NOMO-1 treated with DMSO at 0.1 percent for 48 hours (cell line): ENCODE measurements around the gene SRSF5.
"Not testable (repeated sequence)": the region's sequence is repeated elsewhere in the genome, so short reads cannot be mapped to it uniquely, and the experiment has no call there.

Experiments
- DNase-seq: peaks from one replicate; lab custom pipeline; 2025; ENCODE audit not compliant: unreplicated experiment; lab: John Stamatoyannopoulos, UW

SRSF5 gene

GRCh38 chr14:69804902-69805301, 38.0 kb downstream of the SRSF5 start:
- DNase-seq, result no peak

- DNase-seq, result no peak
These were observed 40.2 kb downstream of the SRSF5 start for GRCh38 chr14:69807192-69807591.

- no peak for DNase-seq
These were observed 42.2 kb downstream of the SRSF5 start for GRCh38 chr14:69808919-69809808.

GRCh38 chr14:69811227-69811867, 44.4 kb downstream of the SRSF5 start:
- no peak for DNase-seq

- DNase-seq, result no peak
These were observed 44.9 kb downstream of the SRSF5 start for GRCh38 chr14:69811868-69812252.

DNA sequence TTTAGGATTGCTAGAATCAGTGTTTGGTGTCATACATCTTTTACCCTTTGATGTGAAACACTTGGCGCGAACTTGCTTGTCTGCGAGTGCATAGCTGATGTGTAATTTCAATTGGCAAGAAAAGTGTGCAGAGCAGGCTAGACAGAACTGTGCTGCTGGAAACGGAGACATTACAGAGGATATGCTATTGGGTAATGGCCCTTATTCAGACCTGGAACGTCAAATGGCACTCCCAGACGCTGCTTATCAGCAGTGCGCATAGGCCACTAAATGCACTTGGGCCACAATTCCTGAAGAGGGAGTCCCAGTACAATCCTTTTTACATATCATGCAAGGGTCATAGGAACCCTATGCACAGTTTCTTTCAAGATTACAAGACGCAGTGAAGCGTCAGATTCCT, 45.8 kb downstream of the SRSF5 start:
- DNase-seq, result peak; percentile 1

DNA sequence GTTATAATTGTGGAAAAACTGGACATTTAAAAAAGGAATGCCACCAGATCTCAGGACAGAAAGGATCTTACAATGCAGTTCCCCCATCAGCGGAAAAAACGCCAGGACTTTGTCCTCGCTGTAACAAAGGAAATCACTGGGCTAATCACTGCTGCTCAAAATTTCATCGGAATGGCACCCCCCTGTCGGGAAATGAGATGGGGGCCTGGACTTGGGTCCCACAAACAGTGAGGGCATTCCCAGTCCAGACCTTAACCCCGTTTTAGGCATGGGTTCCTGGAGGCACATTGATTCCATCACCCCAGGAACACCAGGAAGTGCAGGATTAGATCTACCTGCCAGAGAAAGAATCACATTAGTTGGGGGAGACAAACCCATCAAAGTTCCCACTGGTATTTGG, 46.4 kb downstream of the SRSF5 start:
- DNase-seq, result not testable (repeated sequence)

DNA sequence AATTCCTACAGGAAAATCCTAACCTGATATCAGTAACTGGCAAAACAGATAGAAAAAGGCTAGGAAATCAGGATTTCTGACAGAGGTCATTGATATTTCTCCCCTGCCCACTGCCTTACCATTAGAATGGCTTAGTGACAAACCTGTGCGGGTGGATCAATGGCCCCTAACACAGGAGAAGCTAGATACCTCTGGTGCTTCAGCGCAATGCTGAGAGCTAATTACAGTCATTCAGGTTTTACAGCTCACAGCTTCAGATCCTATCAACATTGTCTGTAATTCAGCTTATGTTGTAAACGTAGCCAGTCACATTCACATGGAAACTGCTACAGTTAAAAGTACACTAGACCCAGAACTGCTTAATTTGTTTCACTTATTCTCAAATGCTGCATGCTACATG, 47.5 kb downstream of the SRSF5 start:
- no peak for DNase-seq

GRCh38 chr14:69815556-69815955, 48.6 kb downstream of the SRSF5 start:
- DNase-seq, result no peak

GRCh38 chr14:69816216-69816615, 49.3 kb downstream of the SRSF5 start:
- no peak for DNase-seq

DNA sequence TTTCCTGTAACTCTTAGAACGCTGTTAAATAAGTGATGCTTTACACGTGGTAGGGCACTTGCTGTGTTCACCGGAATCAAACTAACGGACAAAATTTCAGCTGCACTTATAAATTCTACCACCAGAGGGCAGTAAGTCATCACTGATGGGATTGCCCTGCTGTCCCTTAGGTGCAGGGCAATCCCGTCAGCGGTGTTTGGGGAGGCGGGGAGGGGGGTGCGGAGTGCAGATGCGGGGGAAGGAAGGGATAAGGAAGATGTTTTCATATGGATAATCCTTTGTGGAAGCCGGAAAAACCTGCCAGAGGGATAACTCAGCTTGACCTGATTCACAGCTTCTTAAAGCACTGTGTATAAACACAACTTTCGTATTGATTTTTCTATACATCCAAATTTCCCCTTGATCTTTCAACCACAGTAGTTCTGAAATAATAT, 51.8 kb downstream of the SRSF5 start:
- peak; percentile 42 for DNase-seq

DNA sequence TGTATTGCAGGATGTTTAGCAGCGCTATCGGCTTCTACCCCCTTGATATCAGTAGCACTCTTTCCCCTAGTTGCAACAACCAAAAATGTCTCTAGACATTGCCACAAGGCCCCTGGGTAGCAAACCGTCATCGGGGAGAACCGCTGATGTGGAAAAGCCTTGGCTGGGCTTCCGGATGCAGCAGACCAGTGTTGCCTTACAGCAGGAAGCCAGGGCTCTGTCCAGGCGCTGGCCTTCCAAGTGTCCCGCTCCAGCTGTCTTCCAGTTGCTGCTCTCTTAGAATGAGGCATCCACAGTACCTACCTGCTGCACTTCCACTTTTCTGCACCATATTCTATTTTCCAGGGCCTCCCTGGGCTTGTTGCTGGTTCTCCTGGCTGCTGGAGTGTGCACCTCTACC, 52.7 kb downstream of the SRSF5 start:
- no peak for DNase-seq

GRCh38 chr14:69820991-69821390, 54.0 kb downstream of the SRSF5 start:
- DNase-seq, result no peak
